Measurements from ENCODE around the gene DNAAF1. TPM values are rescaled to one million over a fixed set of nuclear protein-coding genes. Genes with fewer than 3 reads are reported as not detected.

DNAAF1 gene
- total and polyA plus RNA-seq, 2 experiments from 2014 or later: 0.42 TPM

DNA sequence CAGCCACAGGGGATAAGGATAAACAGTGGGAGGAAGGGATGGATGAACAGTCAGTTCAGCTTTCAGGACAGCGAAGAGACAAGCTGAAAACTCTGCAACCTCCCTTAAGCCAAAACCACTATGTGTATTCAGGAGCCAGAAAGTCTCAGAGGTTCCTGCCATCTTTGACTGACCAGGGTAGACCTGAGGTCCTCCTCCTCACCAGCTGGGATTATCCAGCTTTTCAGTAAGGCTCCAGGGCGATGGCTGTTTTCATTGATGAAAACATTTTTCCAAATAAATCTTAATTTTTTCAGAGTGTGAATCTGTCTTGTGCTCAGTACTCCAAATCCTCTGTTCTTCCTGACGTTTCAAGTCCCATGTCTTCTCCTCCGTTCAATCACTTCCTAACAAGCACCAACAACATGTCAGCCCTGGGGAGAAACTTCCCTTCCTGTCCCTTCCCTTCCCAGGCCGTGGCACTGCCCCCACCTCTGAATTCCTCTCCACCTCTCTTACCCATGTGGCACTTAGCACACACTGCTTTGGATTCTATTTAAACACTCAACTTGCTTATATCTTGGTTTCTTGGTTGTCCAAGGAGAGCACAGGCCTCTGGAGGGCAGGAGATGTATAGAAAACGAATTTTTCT lies 5.4 kb upstream of the DNAAF1 start:
- no peak overlapping the region for H3K4me3 ChIP-seq

DNA sequence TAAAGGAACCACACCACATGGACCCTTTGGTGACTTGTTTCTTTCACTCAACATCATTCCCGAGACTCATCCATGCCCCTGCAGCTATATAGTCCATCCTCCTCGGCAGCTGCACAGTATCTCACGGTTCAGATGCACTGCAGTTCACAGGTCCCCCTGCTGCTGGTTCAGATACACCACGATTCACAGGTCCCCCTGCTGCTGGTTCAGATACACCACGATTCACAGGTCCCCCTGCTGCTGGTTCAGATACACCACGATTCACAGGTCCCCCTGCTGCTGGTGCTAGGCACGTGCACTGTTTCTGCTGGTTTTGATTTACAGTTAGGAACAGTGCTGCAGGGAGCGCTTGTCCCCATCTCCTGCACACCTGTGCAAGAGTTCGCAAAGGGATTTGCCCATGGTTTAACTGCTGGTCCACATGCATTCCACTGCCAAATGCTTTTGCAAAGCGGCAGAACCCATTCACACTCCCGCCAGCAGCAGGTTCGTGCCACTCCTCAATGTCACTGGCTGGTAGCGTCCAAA lies 3.9 kb upstream of the DNAAF1 start:
- Mint-ChIP-seq H3K4me3 (no peak overlapping the region), H3K9me3 (no peaks in the 10 kb centered on the region), H3K4me1 (peaks cover 46% of the 10 kb centered on the region), H3K36me3 (ENCODE audit: low read depth) (peaks cover 6% of the 10 kb centered on the region), H3K27ac (no peak overlapping the region), H3K27me3 (ENCODE audit: insufficient read depth, low read depth, poor library complexity) (peaks cover 23% of the 10 kb centered on the region)
- no peak overlapping the region for H2AFZ ChIP-seq
- DNase-seq (ENCODE audit: low spot score) (peak; percentile 63), ATAC-seq (peak; percentile 27)
- peaks cover 6% of the 10 kb centered on the region; the same call in 1 of the 2 replicates for H3F3A ChIP-seq (replicated peaks; ENCODE audit: low read depth)
- peaks cover 35% of the 10 kb centered on the region for H3K4me1 ChIP-seq (ENCODE audit: insufficient read depth)
- no peak overlapping the region for H3K27ac ChIP-seq (ENCODE audit: low read depth)
- peaks cover 79% of the 10 kb centered on the region for H3K79me2 ChIP-seq (replicated peaks; ENCODE audit: insufficient read depth)
- peaks cover 27% of the 10 kb centered on the region for H4K20me1 ChIP-seq (replicated peaks; ENCODE audit: insufficient read depth)
- H3K4me2 ChIP-seq: no peak overlapping the region
- TF ChIP-seq, protein P1, sequence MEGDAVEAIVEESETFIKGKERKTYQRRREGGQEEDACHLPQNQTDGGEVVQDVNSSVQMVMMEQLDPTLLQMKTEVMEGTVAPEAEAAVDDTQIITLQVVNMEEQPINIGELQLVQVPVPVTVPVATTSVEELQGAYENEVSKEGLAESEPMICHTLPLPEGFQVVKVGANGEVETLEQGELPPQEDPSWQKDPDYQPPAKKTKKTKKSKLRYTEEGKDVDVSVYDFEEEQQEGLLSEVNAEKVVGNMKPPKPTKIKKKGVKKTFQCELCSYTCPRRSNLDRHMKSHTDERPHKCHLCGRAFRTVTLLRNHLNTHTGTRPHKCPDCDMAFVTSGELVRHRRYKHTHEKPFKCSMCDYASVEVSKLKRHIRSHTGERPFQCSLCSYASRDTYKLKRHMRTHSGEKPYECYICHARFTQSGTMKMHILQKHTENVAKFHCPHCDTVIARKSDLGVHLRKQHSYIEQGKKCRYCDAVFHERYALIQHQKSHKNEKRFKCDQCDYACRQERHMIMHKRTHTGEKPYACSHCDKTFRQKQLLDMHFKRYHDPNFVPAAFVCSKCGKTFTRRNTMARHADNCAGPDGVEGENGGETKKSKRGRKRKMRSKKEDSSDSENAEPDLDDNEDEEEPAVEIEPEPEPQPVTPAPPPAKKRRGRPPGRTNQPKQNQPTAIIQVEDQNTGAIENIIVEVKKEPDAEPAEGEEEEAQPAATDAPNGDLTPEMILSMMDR (conservative IDR thresholded peaks at IDR 0.05; ENCODE audit: low read depth in 2 of 2): peak in 1 of 2 experiments; percentile 44; a peak in 3 of 4 replicates
- no peak for TF ChIP-seq ZNF114 (CRISPR knock-in tag; IDR thresholded peaks at IDR 0.05)
- TF ChIP-seq, protein P2, sequence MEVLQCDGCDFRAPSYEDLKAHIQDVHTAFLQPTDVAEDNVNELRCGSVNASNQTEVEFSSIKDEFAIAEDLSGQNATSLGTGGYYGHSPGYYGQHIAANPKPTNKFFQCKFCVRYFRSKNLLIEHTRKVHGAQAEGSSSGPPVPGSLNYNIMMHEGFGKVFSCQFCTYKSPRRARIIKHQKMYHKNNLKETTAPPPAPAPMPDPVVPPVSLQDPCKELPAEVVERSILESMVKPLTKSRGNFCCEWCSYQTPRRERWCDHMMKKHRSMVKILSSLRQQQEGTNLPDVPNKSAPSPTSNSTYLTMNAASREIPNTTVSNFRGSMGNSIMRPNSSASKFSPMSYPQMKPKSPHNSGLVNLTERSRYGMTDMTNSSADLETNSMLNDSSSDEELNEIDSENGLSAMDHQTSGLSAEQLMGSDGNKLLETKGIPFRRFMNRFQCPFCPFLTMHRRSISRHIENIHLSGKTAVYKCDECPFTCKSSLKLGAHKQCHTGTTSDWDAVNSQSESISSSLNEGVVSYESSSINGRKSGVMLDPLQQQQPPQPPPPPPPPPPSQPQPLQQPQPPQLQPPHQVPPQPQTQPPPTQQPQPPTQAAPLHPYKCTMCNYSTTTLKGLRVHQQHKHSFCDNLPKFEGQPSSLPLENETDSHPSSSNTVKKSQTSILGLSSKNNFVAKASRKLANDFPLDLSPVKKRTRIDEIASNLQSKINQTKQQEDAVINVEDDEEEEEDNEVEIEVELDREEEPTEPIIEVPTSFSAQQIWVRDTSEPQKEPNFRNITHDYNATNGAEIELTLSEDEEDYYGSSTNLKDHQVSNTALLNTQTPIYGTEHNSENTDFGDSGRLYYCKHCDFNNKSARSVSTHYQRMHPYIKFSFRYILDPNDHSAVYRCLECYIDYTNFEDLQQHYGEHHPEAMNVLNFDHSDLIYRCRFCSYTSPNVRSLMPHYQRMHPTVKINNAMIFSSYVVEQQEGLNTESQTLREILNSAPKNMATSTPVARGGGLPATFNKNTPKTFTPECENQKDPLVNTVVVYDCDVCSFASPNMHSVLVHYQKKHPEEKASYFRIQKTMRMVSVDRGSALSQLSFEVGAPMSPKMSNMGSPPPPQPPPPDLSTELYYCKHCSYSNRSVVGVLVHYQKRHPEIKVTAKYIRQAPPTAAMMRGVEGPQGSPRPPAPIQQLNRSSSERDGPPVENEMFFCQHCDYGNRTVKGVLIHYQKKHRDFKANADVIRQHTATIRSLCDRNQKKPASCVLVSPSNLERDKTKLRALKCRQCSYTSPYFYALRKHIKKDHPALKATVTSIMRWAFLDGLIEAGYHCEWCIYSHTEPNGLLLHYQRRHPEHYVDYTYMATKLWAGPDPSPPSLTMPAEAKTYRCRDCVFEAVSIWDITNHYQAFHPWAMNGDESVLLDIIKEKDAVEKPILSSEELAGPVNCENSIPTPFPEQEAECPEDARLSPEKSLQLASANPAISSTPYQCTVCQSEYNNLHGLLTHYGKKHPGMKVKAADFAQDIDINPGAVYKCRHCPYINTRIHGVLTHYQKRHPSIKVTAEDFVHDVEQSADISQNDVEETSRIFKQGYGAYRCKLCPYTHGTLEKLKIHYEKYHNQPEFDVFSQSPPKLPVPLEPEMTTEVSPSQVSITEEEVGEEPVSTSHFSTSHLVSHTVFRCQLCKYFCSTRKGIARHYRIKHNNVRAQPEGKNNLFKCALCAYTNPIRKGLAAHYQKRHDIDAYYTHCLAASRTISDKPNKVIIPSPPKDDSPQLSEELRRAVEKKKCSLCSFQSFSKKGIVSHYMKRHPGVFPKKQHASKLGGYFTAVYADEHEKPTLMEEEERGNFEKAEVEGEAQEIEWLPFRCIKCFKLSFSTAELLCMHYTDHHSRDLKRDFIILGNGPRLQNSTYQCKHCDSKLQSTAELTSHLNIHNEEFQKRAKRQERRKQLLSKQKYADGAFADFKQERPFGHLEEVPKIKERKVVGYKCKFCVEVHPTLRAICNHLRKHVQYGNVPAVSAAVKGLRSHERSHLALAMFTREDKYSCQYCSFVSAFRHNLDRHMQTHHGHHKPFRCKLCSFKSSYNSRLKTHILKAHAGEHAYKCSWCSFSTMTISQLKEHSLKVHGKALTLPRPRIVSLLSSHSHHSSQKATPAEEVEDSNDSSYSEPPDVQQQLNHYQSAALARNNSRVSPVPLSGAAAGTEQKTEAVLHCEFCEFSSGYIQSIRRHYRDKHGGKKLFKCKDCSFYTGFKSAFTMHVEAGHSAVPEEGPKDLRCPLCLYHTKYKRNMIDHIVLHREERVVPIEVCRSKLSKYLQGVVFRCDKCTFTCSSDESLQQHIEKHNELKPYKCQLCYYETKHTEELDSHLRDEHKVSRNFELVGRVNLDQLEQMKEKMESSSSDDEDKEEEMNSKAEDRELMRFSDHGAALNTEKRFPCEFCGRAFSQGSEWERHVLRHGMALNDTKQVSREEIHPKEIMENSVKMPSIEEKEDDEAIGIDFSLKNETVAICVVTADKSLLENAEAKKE (CRISPR knock-in tag; IDR thresholded peaks at IDR 0.05): no peak
- H3K36me3 ChIP-seq (ENCODE audit: insufficient read depth): no peaks in the 10 kb centered on the region
- no peaks in the 10 kb centered on the region for H3K9me2 ChIP-seq (ENCODE audit: insufficient read depth)
- no peak overlapping the region for H3K4me3 ChIP-seq
- H3K27me3 ChIP-seq (ENCODE audit: insufficient read depth): peaks cover 6% of the 10 kb centered on the region; the same call in 1 of the 2 replicates

More for the DNA sequence above, 5.4 kb upstream of the DNAAF1 start:
- H3K27me3 ChIP-seq (ENCODE audit: insufficient read depth): no peaks in the 10 kb centered on the region
- peak overlapping the region; percentile 53; the same call in 1 of the 2 replicates for H3K27ac ChIP-seq (ENCODE audit: low read depth)
- TF ChIP-seq, protein P1 (conservative IDR thresholded peaks at IDR 0.05; ENCODE audit: low read depth in 2 of 2): no peak
- TF ChIP-seq POLR2AphosphoS5 (IDR thresholded peaks at IDR 0.05; ENCODE audit: low read depth) (no peak), STAT1 (IDR thresholded peaks at IDR 0.05; ENCODE audit: unreplicated experiment) (no peak), ZNF114 (CRISPR knock-in tag; IDR thresholded peaks at IDR 0.05) (no peak), NANOG (IDR thresholded peaks at IDR 0.05; ENCODE audit: borderline replicate concordance) (no peak), JUNB (IDR thresholded peaks at IDR 0.05; ENCODE audit: unreplicated experiment) (no peak), EZH2phosphoT487 (IDR thresholded peaks at IDR 0.05; ENCODE audit: unreplicated experiment) (no peak), ZNF331 (CRISPR knock-in tag; IDR thresholded peaks at IDR 0.05; ENCODE audit: low read depth) (no peak), EZH2 (IDR thresholded peaks at IDR 0.05; ENCODE audit: low read depth, unreplicated experiment) (no peak), CREB1 (CRISPR knock-in tag; IDR thresholded peaks at IDR 0.05; ENCODE audit: low read depth) (no peak)
- H3K79me2 ChIP-seq (replicated peaks; ENCODE audit: insufficient read depth): peaks cover 94% of the 10 kb centered on the region
- peaks cover 28% of the 10 kb centered on the region for H4K20me1 ChIP-seq (replicated peaks; ENCODE audit: insufficient read depth)
- H3K9me2 ChIP-seq (ENCODE audit: insufficient read depth): no peaks in the 10 kb centered on the region
- DNase-seq (ENCODE audit: low spot score) (no peak), ATAC-seq (no peak)
- H2AFZ ChIP-seq: no peak overlapping the region
- Mint-ChIP-seq H3K9me3 (no peaks in the 10 kb centered on the region), H3K36me3 (ENCODE audit: low read depth) (peaks cover 6% of the 10 kb centered on the region), H3K4me1 (peaks cover 52% of the 10 kb centered on the region), H3K27me3 (ENCODE audit: insufficient read depth, low read depth, poor library complexity) (peaks cover 18% of the 10 kb centered on the region), H3K27ac (no peak overlapping the region), H3K4me3 (no peak overlapping the region; the same call in 2 of the 3 replicates)
- H3K4me1 ChIP-seq (ENCODE audit: insufficient read depth): peaks cover 35% of the 10 kb centered on the region
- peaks cover 6% of the 10 kb centered on the region; the same call in 1 of the 2 replicates for H3F3A ChIP-seq (replicated peaks; ENCODE audit: low read depth)
- H3K36me3 ChIP-seq (ENCODE audit: insufficient read depth): no peaks in the 10 kb centered on the region
- peak overlapping the region; percentile 69; the same call in 1 of the 2 replicates for H3K4me2 ChIP-seq
